Measurements from ENCODE around the gene NLRP5.
"Not testable (repeated sequence)": the region's sequence is repeated elsewhere in the genome, so short reads cannot be mapped to it uniquely, and the experiment has no call there.

NLRP5 gene

GRCh38 chr19:56097306-56097705 lies 110.7 kb downstream of the NLRP5 start:
- Histone ChIP-seq H3K27ac (no peak overlapping the region), H3K36me3 (peaks cover 80% of the 10 kb centered on the region), H3K9me3 (no peaks in the 10 kb centered on the region), H3K4me3 (ENCODE audit: low read depth in 1 of 2, low read length in 1 of 2) (no peak overlapping the region), H3K4me1 (ENCODE audit: control insufficient read depth in 1 of 2, insufficient read depth in 1 of 2, low read depth in 1 of 2, low read length in 1 of 2) (no peaks in the 10 kb centered on the region), H3K27me3 (no peaks in the 10 kb centered on the region)
- no peak for TF ChIP-seq CTCF (IDR thresholded peaks at IDR 0.05)

GRCh38 chr19:56097776-56098175 lies 111.2 kb downstream of the NLRP5 start:
- no peak for TF ChIP-seq CTCF (IDR thresholded peaks at IDR 0.05)
- Histone ChIP-seq H3K27ac (no peak overlapping the region), H3K36me3 (peaks cover 82% of the 10 kb centered on the region)

DNA sequence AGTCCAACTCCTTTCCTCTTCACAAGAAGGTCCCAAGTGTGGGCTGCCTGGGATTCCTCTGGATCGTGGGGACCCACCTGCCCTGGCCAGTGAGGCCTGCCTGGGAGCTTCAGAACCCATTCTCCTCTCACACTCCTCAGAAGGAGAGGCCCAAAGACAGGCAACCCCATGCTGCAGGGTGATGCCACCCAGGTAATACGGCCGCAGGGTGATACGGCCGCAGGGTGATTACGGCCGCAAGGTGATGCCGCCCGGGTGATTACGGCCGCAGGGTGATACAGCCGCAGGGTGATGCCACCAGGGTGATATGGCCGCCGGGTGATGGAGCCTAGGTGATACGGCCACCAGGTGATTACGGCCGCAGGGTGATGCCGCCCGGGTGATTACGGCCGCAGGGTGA lies 111.7 kb downstream of the NLRP5 start:
- H3K36me3 ChIP-seq: peaks cover 82% of the 10 kb centered on the region
- not testable (repeated sequence) for H3K4me1 ChIP-seq (ENCODE audit: control insufficient read depth in 1 of 2, insufficient read depth in 1 of 2, low read depth in 1 of 2, low read length in 1 of 2); H3K27ac ChIP-seq; H3K27me3 ChIP-seq; H3K4me3 ChIP-seq (ENCODE audit: low read depth in 1 of 2, low read length in 1 of 2); H3K9me3 ChIP-seq

More at GRCh38 chr19:56097776-56098175, 111.2 kb downstream of the NLRP5 start:
- Histone ChIP-seq H3K4me1 (ENCODE audit: control insufficient read depth in 1 of 2, insufficient read depth in 1 of 2, low read depth in 1 of 2, low read length in 1 of 2) (no peaks in the 10 kb centered on the region), H3K9me3 (no peaks in the 10 kb centered on the region), H3K27me3 (no peaks in the 10 kb centered on the region), H3K4me3 (ENCODE audit: low read depth in 1 of 2, low read length in 1 of 2) (no peak overlapping the region)

DNA sequence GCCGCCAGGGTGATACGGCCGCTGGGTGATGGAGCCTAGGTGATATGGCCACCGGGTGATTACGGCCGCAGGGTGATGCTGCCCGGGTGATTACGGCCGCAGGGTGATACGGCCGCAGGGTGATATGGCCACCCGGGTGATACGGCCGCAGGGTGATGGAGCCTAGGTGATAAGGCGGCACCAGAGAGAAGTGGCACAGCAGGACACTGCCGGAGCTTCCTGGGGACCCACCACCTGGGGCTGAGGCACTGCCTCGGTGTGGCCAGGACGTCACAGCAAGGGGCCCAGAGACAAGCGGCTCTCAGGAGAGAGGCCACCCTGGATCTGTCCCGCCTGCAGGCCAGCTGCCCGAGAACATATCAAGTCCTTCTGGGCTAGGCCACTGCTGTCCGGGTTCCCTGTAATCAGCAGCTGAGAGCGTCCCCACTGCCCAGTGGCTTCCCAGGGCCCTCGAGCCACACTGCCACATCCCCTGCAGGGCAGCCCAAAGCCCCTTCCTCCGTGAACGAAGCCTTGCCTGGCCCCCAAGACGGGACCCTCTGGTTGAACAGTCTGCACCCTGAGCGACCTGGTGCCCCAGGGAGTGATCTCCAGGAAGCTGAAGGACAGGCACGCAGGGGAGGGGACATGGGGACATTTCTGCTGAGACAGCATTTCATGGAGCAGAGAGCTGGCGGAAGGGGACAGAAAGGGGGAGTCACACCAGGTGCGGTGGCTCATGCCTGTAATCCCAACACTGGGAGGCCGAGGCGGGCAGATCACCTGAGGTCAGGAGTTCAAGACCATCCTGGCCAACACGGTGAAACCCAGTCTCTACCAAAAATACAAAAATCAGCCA lies 112.4 kb downstream of the NLRP5 start:
- no peak overlapping the region for H3K27ac ChIP-seq
- no peak for TF ChIP-seq CTCF (IDR thresholded peaks at IDR 0.05)
- peaks cover 80% of the 10 kb centered on the region for H3K36me3 ChIP-seq
- H3K4me3 ChIP-seq (ENCODE audit: low read depth in 1 of 2, low read length in 1 of 2): no peak overlapping the region
- H3K4me1 ChIP-seq (ENCODE audit: control insufficient read depth in 1 of 2, insufficient read depth in 1 of 2, low read depth in 1 of 2, low read length in 1 of 2): no peaks in the 10 kb centered on the region
- no peaks in the 10 kb centered on the region for H3K27me3 ChIP-seq
- H3K9me3 ChIP-seq: no peaks in the 10 kb centered on the region

- peaks cover 75% of the 10 kb centered on the region for H3K36me3 ChIP-seq
- H3K4me1 ChIP-seq (ENCODE audit: control insufficient read depth in 1 of 2, insufficient read depth in 1 of 2, low read depth in 1 of 2, low read length in 1 of 2): peaks cover 5% of the 10 kb centered on the region in 2 experiments
- H3K27me3 ChIP-seq: no peaks in the 10 kb centered on the region
- no peak for TF ChIP-seq CTCF (IDR thresholded peaks at IDR 0.05)
- H3K4me3 ChIP-seq (ENCODE audit: low read depth in 1 of 2, low read length in 1 of 2): no peak overlapping the region
- H3K27ac ChIP-seq: no peak overlapping the region
- H3K9me3 ChIP-seq: no peaks in the 10 kb centered on the region
Measured at GRCh38 chr19:56099638-56100539, 113.3 kb downstream of the NLRP5 start.
